ENCODE results near the gene CPLANE1. TPM values are rescaled to one million over a fixed set of nuclear protein-coding genes. Genes with fewer than 3 reads are reported as not detected.
"Not testable (repeated sequence)": the region's sequence is repeated elsewhere in the genome, so short reads cannot be mapped to it uniquely, and the experiment has no call there.

Gene CPLANE1
- total RNA-seq (10 to 100 TPM; 23.5 to 35.6 TPM), polyA plus RNA-seq (1 to 10 TPM; 6.4 to 7.8 TPM)
- long read RNA-seq, donor 1, partial matches to known transcripts, result 3 of 13 reads
- long read RNA-seq, donor 1, other reads (novel, unspliced or antisense), result 9 of 13 reads
- long read RNA-seq, donor 2, partial matches to known transcripts, result 2 of 4 reads
- long read RNA-seq, donor 2, other reads (novel, unspliced or antisense), result 2 of 4 reads

DNA sequence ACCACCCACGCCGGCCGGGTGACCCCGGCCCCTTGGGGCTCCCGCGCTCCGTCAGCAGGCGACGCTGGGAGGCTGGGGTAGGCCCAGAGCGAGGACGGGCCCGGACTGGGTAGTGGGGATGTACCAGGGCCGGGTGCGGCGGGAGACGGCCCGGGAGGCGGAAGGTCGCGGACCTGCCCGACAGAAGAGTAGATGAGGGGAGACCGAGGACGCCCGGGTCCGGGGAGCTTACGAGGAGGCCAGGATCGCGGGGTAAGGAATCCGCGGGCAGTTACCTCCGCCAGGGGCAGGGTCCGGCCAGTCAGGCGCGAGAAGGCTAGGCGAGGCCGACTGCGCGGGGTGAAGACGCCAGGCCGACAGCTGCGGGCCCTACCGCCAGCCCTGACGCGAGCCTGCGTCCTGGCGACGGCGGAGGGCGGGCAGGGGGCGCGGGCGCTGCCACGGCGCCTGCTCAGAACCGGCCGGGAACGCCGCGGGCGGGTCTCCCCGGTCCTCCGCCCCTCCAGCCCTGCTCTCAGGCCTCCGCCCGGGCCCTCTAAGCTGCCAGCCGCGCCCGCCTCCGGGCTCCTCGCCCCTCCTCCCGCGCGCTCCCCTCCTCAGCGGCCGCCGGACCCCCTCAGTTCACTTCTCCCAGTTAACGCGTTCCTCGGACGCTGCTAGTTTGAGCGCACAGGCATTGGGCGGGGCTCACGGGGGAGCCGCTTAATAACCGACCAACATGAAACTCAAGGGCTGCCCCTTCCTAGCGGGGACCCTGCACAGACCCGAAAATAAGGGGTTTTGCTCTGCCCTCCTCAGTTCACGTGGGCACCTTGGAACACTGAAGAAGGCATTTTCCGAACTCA lies at the start of gene CPLANE1:
Gene CPLANE1, minus strand, starts transcription at position 407 of the 845 bp plus-strand sequence. CDS start 1,678 bp downstream, outside the sequence.
- Histone ChIP-seq H3K9me3 (ENCODE audit: control insufficient read depth, low read length) (no peaks in the 10 kb centered on the region), H3K27me3 (ENCODE audit: control insufficient read depth in 1 of 2, insufficient read depth in 2 of 2, low read length in 1 of 2) (no peaks in the 10 kb centered on the region), H3K4me1 (ENCODE audit: control insufficient read depth in 1 of 2, insufficient read depth in 2 of 2, low read length in 2 of 2) (peaks cover 0 to 2% of the 10 kb centered on the region in 2 donors), H3K36me3 (ENCODE audit: control insufficient read depth in 1 of 2, insufficient read depth in 2 of 2, low read length in 1 of 2) (no peaks in the 10 kb centered on the region), H3K27ac (ENCODE audit: low read depth in 1 of 2, low read length in 2 of 2) (peak within 1 kb of the TSS; percentile 36 to 86), H3K4me3 (ENCODE audit: low read length in 2 of 2) (peak within 1 kb of the TSS; percentile 73)
- WGBS, 2 donors, result 0% methylated on average over 48 to 88 of the region's 88 CpGs
- intact Hi-C loops (cut with DNase I), result loop anchor here in 1 of 2 donors (5.0 kb wide), 1 partner anchor 123 kb away; the partner anchor contains the start of gene NUP155
- DNase-seq (peak; percentile 86 to 93), ATAC-seq (ENCODE audit: low FRiP score) (peak; percentile 97)

DNA sequence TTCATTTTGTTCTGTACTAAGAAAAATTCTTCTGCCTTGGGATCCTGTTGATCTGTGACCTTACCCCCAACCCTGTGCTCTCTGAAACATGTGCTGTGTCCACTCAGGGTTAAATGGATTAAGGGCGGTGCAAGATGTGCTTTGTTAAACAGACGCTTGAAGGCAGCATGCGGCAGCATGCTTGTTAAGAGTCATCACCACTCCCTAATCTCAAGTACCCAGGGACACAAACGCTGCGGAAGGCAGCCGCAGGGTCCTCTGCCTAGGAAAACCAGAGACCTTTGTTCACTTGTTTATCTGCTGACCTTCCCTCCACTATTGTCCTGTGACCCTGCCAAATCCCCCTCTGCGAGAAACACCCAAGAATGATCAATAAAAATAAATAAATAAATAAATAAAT lies 47.1 kb upstream of the CPLANE1 start:
- H3K4me3 ChIP-seq (ENCODE audit: low read length in 2 of 2); H3K36me3 ChIP-seq (ENCODE audit: control insufficient read depth in 1 of 2, insufficient read depth in 2 of 2, low read length in 1 of 2); DNase-seq; H3K4me1 ChIP-seq (ENCODE audit: control insufficient read depth in 1 of 2, insufficient read depth in 2 of 2, low read length in 2 of 2); ATAC-seq (ENCODE audit: low FRiP score); H3K9me3 ChIP-seq (ENCODE audit: control insufficient read depth, low read length); intact Hi-C loops (cut with DNase I); H3K27ac ChIP-seq (ENCODE audit: low read depth in 1 of 2, low read length in 2 of 2); H3K27me3 ChIP-seq (ENCODE audit: control insufficient read depth in 1 of 2, insufficient read depth in 2 of 2, low read length in 1 of 2): not testable (repeated sequence)
- WGBS, 2 donors, result 87 to 93% methylated on average over 7 of the region's 7 CpGs

GRCh38 chr5:37283214-37283820 lies 34.1 kb upstream of the CPLANE1 start:
- Histone ChIP-seq H3K27ac (ENCODE audit: low read depth in 1 of 2, low read length in 2 of 2) (no peak overlapping the region), H3K4me3 (ENCODE audit: low read length in 2 of 2) (no peak overlapping the region), H3K36me3 (ENCODE audit: control insufficient read depth in 1 of 2, insufficient read depth in 2 of 2, low read length in 1 of 2) (no peaks in the 10 kb centered on the region), H3K9me3 (ENCODE audit: control insufficient read depth, low read length) (no peaks in the 10 kb centered on the region), H3K4me1 (ENCODE audit: control insufficient read depth in 1 of 2, insufficient read depth in 2 of 2, low read length in 2 of 2) (no peaks in the 10 kb centered on the region), H3K27me3 (ENCODE audit: control insufficient read depth in 1 of 2, insufficient read depth in 2 of 2, low read length in 1 of 2) (no peaks in the 10 kb centered on the region)
- no peak for DNase-seq
- WGBS, 2 donors, result 95% methylated on average over 5 of the region's 5 CpGs
- intact Hi-C loops (cut with DNase I), result no loop called here
- no peak for ATAC-seq (ENCODE audit: low FRiP score)

- Histone ChIP-seq H3K36me3 (ENCODE audit: control insufficient read depth in 1 of 2, insufficient read depth in 2 of 2, low read length in 1 of 2) (no peaks in the 10 kb centered on the region), H3K27me3 (ENCODE audit: control insufficient read depth in 1 of 2, insufficient read depth in 2 of 2, low read length in 1 of 2) (no peaks in the 10 kb centered on the region), H3K4me3 (ENCODE audit: low read length in 2 of 2) (no peak overlapping the region), H3K9me3 (ENCODE audit: control insufficient read depth, low read length) (peaks cover 2% of the 10 kb centered on the region), H3K27ac (ENCODE audit: low read depth in 1 of 2, low read length in 2 of 2) (no peak overlapping the region), H3K4me1 (ENCODE audit: control insufficient read depth in 1 of 2, insufficient read depth in 2 of 2, low read length in 2 of 2) (no peaks in the 10 kb centered on the region)
- intact Hi-C loops (cut with DNase I), result no loop called here
- no peak for ATAC-seq (ENCODE audit: low FRiP score)
- WGBS, 2 donors, result 64 to 80% methylated on average over 2 of the region's 2 CpGs
- no peak for DNase-seq
These were observed 26.3 kb upstream of the CPLANE1 start for GRCh38 chr5:37275511-37275910.

GRCh38 chr5:37272511-37272910 lies 23.3 kb upstream of the CPLANE1 start:
- no peak for ATAC-seq (ENCODE audit: low FRiP score)
- Histone ChIP-seq H3K36me3 (ENCODE audit: control insufficient read depth in 1 of 2, insufficient read depth in 2 of 2, low read length in 1 of 2) (no peaks in the 10 kb centered on the region), H3K4me3 (ENCODE audit: low read length in 2 of 2) (no peak overlapping the region), H3K4me1 (ENCODE audit: control insufficient read depth in 1 of 2, insufficient read depth in 2 of 2, low read length in 2 of 2) (no peaks in the 10 kb centered on the region), H3K9me3 (ENCODE audit: control insufficient read depth, low read length) (peaks cover 2% of the 10 kb centered on the region), H3K27me3 (ENCODE audit: control insufficient read depth in 1 of 2, insufficient read depth in 2 of 2, low read length in 1 of 2) (no peaks in the 10 kb centered on the region), H3K27ac (ENCODE audit: low read depth in 1 of 2, low read length in 2 of 2) (no peak overlapping the region)
- no peak for DNase-seq
- WGBS, 2 donors, result 54 to 80% methylated on average over 1 of the region's 1 CpG
- intact Hi-C loops (cut with DNase I), result no loop called here

DNA sequence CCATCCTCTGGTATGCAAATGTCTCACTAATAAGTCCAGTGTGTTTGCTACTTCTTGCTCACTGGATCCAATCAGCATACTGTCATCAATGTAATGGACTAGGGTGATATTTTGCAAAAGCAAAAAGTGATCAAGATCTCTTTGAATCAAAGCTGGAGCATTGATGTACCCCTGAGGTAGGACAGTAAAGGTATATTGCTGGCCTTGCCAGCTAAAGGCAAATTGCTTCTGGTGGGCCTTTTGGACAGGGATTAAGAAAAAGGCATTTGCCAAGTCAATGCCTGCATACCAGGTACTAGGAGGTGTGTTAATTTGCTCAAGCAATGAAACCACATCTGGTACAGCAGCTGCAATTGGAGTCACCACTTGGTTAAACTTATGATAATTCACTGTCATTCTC lies 18.9 kb upstream of the CPLANE1 start:
- intact Hi-C loops (cut with DNase I); DNase-seq; H3K4me3 ChIP-seq (ENCODE audit: low read length in 2 of 2); ATAC-seq (ENCODE audit: low FRiP score); H3K36me3 ChIP-seq (ENCODE audit: control insufficient read depth in 1 of 2, insufficient read depth in 2 of 2, low read length in 1 of 2); H3K27me3 ChIP-seq (ENCODE audit: control insufficient read depth in 1 of 2, insufficient read depth in 2 of 2, low read length in 1 of 2); H3K27ac ChIP-seq (ENCODE audit: low read depth in 1 of 2, low read length in 2 of 2); H3K4me1 ChIP-seq (ENCODE audit: control insufficient read depth in 1 of 2, insufficient read depth in 2 of 2, low read length in 2 of 2); H3K9me3 ChIP-seq (ENCODE audit: control insufficient read depth, low read length): not testable (repeated sequence)

DNA sequence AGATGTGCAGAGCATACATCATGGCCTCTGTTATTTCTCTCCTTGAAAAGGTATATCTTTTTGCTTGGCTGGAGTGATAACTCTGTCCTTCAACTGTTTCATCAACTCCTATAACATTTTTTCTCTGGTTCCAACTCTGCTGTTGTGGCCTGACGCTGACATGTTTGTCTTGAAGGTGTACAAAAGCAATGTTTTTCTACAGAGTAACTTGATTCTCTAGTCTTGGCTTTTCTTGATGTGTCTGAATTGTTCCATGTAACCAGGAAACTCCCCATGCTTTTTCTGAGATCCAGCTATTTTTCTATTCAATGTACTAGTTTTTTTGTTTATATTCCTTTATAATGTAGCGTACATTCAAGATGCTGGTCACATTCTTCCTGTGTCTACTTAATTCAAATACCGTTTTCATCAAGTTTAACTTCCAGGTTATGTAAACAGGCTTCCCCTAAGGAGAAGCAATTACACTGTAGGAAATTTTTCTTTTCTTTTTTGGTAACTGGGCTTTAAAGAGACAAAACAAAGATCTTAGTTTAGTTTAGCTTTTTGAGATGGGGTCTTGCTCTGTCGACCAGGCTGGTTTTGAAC lies 6.7 kb upstream of the CPLANE1 start:
- Histone ChIP-seq H3K36me3 (ENCODE audit: control insufficient read depth in 1 of 2, insufficient read depth in 2 of 2, low read length in 1 of 2) (no peaks in the 10 kb centered on the region), H3K4me1 (ENCODE audit: control insufficient read depth in 1 of 2, insufficient read depth in 2 of 2, low read length in 2 of 2) (no peaks in the 10 kb centered on the region), H3K4me3 (ENCODE audit: low read length in 2 of 2) (no peak overlapping the region), H3K27ac (ENCODE audit: low read depth in 1 of 2, low read length in 2 of 2) (no peak overlapping the region), H3K27me3 (ENCODE audit: control insufficient read depth in 1 of 2, insufficient read depth in 2 of 2, low read length in 1 of 2) (no peaks in the 10 kb centered on the region), H3K9me3 (ENCODE audit: control insufficient read depth, low read length) (no peaks in the 10 kb centered on the region)
- 76 to 79% methylated on average over 4 of the region's 4 CpGs for WGBS, 2 donors
- intact Hi-C loops (cut with DNase I), result no loop called here
- ATAC-seq (ENCODE audit: low FRiP score), result no peak
- no peak for DNase-seq

DNA sequence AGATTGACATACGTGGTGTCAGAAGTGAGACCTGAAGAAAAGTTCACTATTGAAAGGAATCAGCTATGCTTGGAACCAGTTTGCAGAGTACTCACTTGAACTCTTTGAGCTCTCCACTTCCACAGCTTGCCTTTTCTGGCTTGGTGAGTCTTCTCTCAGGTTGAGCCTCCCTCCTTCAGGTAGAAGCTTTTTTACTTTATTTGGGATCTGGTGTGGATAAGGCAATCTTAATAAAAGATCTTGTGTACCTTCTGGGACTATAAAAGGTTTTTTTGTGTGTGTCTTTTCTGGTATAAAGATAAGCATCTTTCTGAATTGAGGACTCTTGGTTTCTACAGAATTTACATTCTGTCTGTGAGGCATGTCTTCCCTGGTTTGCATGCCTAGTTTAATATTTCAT lies 5.4 kb upstream of the CPLANE1 start:
- DNase-seq, result no peak
- Histone ChIP-seq H3K27ac (ENCODE audit: low read depth in 1 of 2, low read length in 2 of 2) (no peak overlapping the region), H3K36me3 (ENCODE audit: control insufficient read depth in 1 of 2, insufficient read depth in 2 of 2, low read length in 1 of 2) (no peaks in the 10 kb centered on the region), H3K9me3 (ENCODE audit: control insufficient read depth, low read length) (no peaks in the 10 kb centered on the region), H3K4me3 (ENCODE audit: low read length in 2 of 2) (no peak overlapping the region), H3K27me3 (ENCODE audit: control insufficient read depth in 1 of 2, insufficient read depth in 2 of 2, low read length in 1 of 2) (no peaks in the 10 kb centered on the region), H3K4me1 (ENCODE audit: control insufficient read depth in 1 of 2, insufficient read depth in 2 of 2, low read length in 2 of 2) (no peaks in the 10 kb centered on the region)
- intact Hi-C loops (cut with DNase I), result no loop called here
- WGBS, 2 donors, result 95 to 97% methylated on average over 1 of the region's 1 CpG
- no peak for ATAC-seq (ENCODE audit: low FRiP score)
